HK-2 (cell line): ENCODE measurements around the gene PSMA4.
"Not testable (repeated sequence)": the region's sequence is repeated elsewhere in the genome, so short reads cannot be mapped to it uniquely, and the experiment has no call there.

Experiments used
- DNase-seq: peaks from one replicate; pipeline ENCODE4 v3.0.0-alpha.2; 2018; ENCODE audit not compliant: unreplicated experiment

PSMA4 gene

DNA sequence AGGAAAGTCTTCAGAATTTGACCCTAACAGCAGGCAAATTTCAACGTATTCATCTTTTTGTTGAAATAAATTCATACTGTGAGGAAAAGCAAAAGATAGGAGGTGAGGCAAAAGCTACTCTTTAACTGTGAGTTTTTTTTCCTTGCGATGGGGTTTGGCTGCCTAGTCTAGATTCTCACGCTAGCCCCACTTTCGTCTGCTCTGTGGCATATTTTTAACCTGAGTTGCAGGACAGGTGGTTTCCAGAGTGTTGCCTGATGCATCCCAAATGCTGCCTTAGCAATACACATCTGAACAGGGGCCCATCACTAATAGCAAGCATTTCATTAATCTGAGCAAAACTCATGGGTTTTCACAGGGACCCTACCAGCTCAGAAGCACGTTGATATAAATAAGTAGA lies 11.7 kb downstream of the PSMA4 start:
- DNase-seq = no peak

DNA sequence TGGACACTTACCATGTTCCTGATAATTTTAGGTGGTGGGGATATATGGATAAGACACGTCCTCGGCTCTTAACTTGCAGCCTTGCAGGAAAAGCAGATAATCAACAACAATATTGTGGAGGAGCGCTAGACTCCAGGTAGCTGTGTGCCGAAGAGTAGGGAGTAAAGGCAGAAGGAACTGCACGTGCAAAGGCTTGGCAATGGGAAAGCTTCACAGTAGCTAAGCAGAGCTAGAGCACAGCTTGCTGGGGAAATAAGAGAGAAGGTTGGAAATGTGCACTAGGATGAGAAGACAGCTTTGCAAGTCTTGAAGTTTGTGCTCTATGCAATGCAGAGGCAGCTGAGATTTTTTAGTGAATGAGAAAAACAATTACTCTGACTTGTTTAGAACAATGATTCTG lies 12.4 kb downstream of the PSMA4 start:
- no peak for DNase-seq

DNA sequence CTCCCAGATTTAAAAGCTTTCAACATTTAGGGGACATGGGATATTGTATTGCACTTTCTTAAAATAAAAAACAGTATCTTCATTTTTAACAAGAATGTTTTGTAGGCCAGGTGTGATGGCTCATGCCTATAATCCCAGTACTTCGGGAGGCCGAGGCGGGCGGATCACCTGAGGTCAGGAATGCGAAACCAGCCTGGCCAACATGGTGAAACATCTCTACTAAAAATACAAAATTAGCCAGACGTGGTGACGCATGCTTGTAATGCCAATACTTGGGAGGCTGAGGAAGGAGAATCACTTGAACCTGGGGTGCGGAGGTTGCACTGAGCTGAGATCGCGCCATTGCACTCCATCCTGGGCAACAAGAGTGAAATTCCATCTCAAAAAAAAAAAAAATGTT lies 20.0 kb downstream of the PSMA4 start:
- not testable (repeated sequence) for DNase-seq

DNA sequence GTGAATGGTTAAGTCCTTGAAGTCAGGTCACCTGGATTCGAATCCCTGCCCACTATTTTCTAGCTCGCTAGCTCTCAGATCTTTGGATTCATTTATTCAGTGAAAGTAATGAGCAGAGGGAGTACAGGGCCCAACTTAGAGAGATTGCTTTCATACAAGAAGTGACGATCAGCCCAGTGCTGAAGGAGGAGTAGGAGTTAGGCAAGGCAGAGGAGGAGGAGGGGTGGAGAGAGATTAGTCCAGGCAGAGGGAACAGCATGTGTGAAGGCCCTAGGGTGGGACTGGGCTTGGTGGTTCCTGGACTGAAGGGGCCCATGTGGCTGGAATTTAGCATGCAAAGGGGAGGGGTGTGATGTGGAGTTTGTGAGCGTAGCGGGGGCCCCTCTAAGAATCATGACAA lies 21.2 kb downstream of the PSMA4 start:
- no peak for DNase-seq

DNA sequence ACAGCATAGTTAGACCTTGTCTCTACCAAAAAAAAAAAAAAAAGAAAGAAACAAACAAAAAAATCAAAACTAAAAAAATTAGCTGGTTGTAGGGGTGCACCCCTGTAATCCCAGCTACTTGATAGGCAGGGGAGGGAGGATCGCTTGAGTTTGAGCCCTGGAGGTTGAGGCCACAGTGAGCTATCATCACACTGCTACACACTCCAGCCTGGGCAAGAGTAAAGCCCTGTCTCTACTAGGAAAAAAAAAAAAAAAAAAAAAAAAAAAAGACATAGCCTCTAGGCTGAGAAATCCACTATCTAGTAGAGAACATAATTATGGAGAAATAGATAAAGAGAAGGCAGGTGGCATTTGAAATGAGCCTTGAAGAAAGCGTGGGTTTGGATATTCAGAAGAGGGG lies 22.8 kb downstream of the PSMA4 start:
- no peak for DNase-seq

DNA sequence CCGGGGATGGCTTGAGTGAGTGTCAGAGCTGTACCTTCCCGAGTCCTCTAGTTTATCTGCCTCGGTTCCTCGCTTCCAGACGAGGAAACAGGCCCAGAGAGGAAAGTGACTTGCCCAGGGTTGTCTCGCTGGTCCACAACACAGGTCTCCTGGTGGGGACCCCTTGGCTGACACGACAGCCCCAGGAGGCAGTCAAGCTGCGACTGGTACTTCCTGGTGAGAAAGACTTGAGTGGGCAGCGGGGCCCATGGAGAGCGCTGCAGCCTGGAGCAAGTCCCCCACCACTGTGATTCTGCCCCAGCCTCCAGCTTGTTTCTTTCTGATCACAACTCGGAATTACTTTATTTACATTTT lies 24.5 kb downstream of the PSMA4 start:
- DNase-seq = no peak

DNA sequence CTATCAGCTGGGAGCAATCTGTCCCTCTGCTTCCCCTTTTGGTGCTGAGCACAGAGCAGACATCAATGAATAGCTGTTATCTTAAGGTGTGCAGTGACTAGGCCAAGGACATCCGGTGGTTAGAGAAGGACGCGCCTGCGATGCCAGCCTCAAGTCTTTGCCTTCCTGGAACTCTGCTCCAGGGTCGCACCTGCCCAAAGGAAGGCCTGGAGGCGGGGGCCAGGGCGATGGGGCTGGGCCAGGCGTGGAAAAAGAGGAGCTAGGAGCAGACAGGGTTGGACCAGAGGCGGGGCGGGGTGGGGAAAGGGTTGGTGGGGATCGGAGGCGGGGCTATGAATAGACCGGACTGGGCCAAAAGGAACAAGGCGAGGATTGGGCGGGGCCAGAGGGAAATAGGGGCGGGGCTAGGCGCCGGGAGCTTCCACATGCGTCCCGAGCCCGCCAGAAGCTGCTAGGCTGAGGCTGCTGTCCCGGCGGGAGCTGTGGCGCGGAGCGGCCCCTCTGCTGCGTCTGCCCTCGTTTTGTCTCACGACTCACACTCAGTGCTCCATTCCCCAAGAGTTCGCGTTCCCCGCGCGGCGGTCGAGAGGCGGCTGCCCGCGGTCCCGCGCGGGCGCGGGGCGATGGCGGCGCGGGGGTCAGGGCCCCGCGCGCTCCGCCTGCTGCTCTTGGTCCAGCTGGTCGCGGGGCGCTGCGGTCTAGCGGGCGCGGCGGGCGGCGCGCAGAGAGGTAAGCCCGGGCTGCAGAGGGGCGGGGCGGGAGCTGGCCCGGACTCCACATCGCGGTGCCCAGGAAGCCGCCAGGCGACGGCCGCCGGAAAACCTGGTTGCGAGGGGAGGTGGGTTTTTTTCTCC lies 25.1 kb downstream of the PSMA4 start, which contains the start of gene CHRNA5:
Gene CHRNA5, plus strand, starts transcription at position 424 of the 854 bp plus-strand sequence. Its CDS starts 200 bp downstream, at position 624.
- peak; percentile 88 for DNase-seq

DNA sequence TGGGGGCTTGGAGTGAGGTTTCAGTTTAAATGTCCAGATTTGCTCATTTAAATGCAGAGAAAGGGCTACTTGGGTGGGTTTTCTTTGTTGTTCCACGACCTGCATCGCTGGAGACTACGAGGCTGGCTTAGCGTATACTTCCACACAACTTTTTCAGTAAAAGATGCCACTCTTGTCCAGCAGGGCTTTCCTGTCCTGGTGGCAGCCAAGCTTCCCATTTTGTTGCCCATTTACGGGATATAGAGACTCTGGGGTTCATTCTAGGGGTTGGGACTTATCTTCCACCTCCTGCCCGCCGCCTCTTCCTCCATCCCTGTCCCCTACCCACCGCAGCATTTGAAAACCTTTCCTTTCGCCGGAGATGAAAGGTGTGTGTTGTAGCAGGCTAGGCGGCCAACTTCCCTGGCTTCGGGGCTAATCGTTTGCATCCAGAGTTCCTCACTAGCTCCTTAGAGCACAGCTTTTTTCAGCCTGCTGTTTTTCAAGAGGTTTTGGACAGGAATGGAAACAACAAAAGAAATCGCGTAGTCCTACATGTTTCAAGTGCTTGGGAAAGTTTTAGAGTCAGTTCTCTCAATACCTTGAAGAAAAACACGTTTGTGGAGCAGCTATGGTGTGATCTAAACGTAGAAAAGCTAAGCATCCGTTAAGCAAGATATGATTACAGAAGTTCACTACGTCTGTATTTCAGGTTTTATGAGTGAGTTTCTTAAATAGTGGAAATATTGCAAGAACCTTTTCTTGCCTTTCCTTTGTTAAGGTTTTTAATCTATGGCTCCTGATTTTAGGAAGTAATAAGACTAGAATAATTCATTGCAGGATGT lies 25.9 kb downstream of the PSMA4 start:
- no peak for DNase-seq

DNA sequence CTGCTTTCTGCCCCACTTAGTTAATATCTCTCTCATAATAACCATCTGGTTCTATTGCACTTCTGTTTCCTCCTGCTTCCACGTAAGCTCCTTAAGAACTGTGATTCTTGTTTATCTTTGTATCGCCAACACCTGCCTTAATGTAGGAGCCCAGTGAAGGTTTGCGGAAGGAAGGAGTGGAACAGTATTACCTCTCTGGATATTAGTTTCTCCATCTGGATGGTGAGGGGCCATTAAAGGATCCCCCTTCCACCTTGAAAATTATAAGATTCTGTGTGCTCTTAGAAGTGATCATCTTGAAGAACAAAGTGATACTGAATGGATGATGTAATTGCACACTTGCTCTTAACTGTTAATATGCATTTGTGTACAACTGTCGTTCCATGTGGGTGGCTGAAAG lies 27.3 kb downstream of the PSMA4 start:
- no peak for DNase-seq

DNA sequence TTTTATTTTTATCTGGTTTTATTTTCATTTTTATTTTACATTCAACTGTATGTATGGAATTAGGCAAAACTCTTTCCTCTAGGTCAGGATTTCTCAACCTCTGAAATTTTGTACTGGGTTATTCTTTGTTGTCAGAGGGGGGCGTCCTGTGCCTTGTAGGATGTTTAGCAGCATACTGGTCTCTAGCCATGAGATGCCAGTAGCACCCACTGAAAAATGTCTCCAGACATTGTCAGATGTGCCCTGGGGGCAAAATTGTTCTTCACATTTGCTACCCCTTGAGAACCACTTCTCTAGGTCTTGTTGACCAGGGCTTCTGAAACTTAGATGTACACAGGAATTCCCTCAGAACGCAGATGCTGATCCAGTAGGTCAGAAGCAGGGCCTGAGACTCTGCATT lies 30.5 kb downstream of the PSMA4 start:
- no peak for DNase-seq

DNA sequence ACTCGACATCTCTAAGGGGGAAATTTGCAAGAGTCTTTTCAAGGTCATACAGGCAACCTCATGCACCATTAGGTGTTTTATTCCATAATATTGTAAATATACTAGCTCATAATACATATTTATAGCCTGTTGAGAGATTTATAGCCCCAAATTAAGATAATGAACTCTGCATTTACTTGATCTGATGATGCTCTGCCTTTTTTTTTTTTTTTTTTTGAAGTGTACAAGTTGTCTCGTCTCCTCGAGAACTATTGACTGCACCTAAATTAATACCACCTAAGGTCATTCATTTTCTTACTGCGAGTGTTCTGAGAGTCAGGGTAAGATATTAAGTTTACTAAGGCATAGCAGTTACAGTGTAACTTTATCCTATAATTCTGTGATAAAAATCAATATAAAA lies 31.1 kb downstream of the PSMA4 start:
- no peak for DNase-seq

DNA sequence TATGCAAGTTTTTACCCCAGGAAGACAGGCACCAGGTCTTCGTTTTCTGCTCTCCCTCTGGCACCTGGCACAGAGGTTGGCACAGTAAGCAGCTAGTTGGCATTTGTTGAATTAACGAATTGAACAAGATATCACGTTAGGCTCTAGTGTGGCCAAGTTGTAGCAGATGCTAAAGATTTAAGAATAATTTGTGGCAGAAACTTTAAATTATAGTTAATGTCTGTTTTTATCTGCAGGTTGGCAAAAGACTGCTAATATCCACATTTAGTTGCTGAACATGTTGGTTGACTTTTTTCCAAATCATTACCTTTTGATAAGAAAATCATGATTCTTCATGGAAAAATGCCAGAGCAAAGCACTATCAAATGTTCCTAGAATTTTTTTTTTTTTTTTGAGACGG lies 33.2 kb downstream of the PSMA4 start:
- DNase-seq = no peak

DNA sequence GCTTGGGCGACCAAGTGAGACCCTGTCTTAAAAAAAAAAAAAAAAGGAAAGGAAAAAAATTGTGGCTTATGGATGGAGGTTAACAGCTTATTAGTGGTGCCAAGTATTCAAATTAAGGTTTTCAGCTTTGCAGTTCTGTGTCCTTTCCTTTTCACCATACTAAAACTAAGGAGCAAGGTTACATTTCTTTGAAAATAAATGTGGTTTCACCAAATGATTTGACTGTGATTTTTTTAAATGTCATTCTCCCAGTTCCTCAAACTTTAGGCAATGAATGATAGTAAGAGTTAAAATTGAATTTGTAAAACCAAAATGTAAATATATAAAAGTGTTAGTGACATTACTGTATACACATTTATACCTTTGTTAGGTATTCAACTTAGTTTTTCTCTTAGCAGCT lies 34.7 kb downstream of the PSMA4 start:
- DNase-seq = no peak

DNA sequence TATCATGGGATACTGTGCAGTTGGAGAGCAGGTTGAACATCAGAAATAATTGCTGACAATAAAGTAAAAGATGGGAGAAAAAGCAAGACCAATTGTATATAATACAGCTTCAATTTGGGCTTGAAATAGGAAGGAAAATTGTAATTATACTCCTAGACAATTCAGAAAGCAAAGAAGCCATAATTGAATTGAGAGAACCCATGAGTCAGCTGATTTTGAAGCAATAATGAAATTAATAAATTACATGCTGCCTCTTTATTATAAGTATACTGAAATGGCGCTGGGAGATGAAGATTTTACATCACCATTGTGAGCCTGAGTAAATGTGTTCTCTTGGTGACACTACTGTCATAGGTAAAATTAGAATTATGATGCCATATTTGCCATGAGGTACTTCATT lies 57.3 kb downstream of the PSMA4 start:
- DNase-seq = no peak

DNA sequence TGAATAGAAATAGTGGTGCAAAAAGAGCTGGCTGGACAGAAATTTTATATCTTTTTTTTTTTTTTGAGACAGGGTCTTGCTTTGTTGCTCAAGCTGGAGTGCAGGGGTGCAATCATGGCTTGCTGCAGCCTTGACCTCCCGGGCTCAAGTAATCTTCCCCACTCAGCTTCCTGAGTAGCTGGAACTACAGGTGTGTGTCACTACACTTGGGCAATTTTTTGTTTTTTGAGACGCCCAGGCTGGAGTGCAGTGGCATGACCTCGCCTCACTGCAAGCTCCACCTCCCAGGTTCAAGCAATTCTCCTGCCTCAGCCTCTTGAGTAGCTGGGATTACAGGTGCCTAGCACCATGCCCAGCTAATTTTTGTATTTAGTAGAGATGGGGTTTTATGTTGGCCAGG lies 58.1 kb downstream of the PSMA4 start:
- DNase-seq = no peak

DNA sequence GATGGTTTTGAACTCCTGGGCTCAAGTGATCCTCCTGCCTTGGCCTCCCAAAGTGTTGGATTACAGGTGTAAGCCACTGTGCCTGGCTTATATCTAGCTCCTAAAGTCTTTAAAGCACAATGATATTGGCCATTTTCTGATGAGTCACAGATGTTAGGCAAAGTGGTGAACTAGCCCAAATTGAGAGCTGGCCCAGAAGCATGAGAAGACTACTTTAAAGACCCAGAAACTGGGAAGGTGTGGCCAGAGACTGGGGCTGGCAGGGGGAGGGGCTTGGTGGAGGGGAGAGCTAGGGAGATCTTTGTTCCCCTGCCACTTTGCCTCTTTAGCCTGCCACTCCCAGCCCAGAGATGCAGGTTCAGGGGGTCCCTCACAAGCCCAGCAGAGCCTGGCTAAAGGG lies 58.9 kb downstream of the PSMA4 start:
- no peak for DNase-seq
